DMS114 treated with DMSO at 0.1 percent for 48 hours (cell line): ENCODE data around the gene UQCRHL.

ENCODE experiments used
- DNase-seq: peaks from one replicate; lab custom pipeline; 2025; ENCODE audit not compliant: unreplicated experiment; lab: John Stamatoyannopoulos, UW

UQCRHL gene

DNA sequence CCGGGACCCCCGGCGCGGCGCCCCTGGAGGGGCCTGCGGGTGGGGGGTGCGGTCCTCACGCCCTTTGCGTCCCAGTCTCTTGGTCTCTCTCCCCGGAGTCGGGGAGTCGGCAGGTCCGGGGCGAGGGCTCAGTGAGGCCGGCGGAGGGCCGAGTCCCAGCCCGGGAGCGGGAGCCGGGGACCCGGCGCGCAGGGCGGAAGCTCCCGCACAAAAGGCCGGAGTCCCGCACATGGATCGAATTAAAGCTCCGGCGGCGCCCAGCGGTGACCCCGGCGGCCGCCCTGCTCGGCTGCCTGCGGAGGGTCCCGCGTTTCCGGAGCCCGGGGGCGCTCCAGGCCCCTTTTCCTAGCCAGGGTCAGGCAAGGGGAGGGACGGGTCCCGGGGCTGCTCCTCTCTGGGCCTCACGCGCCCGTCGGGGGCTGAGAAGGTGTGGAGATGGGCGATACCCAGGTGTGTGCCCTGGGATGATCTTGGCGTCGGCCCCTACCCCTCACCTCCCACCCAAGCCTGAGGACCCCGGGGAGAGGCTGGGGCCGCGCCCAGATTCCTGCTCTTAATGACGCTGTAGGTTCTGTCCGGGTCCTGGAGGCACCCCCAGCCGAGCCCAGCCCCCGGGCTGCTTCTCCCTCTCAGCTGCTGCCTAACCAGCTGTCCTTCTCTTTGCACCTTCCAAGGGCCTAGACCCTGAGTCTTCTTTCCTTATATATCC is 48.3 kb downstream of the UQCRHL start:
- DNase-seq: no peak

GRCh38 chr1:15758343-15758931 is 49.0 kb downstream of the UQCRHL start, which contains the start of gene FBLIM1:
TSS of gene FBLIM1 (plus strand) at chr1:15758795. CDS start at chr1:15764984, 6,189 bp downstream.
- no peak for DNase-seq

DNA sequence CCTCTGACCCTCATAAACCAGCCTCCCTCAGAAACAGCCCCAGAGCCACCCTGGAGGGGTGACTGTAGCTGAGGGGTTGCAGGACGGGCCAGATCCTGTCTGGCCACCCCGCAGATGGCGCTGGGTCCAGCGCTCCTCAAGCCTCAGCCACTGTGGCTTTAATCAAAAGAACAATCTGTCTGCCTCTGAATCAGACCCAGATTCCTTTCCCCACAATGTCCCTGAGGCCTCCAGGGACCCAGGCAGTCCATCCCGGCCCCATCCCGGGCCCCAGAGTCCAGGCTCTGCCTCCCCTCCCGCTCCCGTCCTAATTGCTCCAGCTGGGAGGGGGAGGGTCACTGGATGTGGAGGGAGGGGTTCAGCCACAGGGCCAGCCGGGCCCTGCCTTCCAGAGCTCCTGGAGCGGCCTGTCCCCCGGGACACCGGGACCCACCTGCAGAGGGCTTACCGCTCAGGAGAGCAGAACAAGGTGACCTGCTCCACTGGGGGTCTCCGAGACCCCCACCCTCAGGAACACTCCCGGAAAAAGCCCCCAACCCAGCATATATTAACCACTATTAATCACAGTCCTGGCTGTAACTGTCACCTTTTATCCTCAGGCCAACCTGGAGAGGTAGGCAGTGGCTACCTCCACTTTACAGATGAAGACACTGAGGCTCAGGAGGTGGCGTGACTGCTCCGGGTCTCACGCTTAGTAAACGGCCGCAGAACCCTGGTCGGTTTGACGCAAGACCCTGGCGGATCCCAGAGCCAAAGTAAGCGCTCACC is 49.7 kb downstream of the UQCRHL start:
- DNase-seq: no peak
